HG02840 (cell line): ENCODE results near the gene ZNF282.

Source experiments
- ATAC-seq: cut with Tn5 transposase; IDR thresholded peaks from one replicate; pipeline ENCODE4 v1.9.1; 2021; ENCODE audit warnings: mild to moderate bottlenecking, moderate library complexity, moderate number of reproducible peaks; ENCODE audit not compliant: unreplicated experiment, low FRiP score

Gene ZNF282

GRCh38 chr7:149195180-149196150 is at the start of gene ZNF282:
Gene ZNF282 (plus strand): TSS chr7:149195546. CDS start chr7:149195590, 44 bp downstream.
- peak; percentile 84 for ATAC-seq

GRCh38 chr7:149147072-149147751 is 48.1 kb upstream of the ZNF282 start, which contains the start of gene ZNF398:
Gene ZNF398 (plus strand): TSS chr7:149147453. CDS start chr7:149147743, 290 bp downstream.
- peak; percentile 64 for ATAC-seq

GRCh38 chr7:149147752-149148653 is 47.3 kb upstream of the ZNF282 start:
- peak; percentile 29 for ATAC-seq

GRCh38 chr7:149150981-149151380 is 44.4 kb upstream of the ZNF282 start:
- ATAC-seq = no peak

GRCh38 chr7:149153346-149153745 is 42.0 kb upstream of the ZNF282 start:
- ATAC-seq = no peak

- ATAC-seq = no peak
Measured at GRCh38 chr7:149154056-149154455, 41.3 kb upstream of the ZNF282 start.

- no peak for ATAC-seq
Measured at GRCh38 chr7:149156898-149157297, 38.4 kb upstream of the ZNF282 start.

GRCh38 chr7:149161241-149161848 is 34.0 kb upstream of the ZNF282 start:
- no peak for ATAC-seq

GRCh38 chr7:149166142-149166541 is 29.2 kb upstream of the ZNF282 start:
- no peak for ATAC-seq

- no peak for ATAC-seq
Measured at GRCh38 chr7:149166630-149167352, 28.6 kb upstream of the ZNF282 start.

GRCh38 chr7:149171892-149172533 is 23.3 kb upstream of the ZNF282 start:
- no peak for ATAC-seq

- no peak for ATAC-seq
Measured at GRCh38 chr7:149172534-149172920, 22.8 kb upstream of the ZNF282 start.

- ATAC-seq = no peak
Measured at GRCh38 chr7:149175150-149175549, 20.2 kb upstream of the ZNF282 start.

GRCh38 chr7:149179241-149179640 is 16.1 kb upstream of the ZNF282 start:
- ATAC-seq = no peak

GRCh38 chr7:149180722-149181449 is 14.5 kb upstream of the ZNF282 start:
- ATAC-seq = no peak

GRCh38 chr7:149181450-149181790 is 13.9 kb upstream of the ZNF282 start:
- ATAC-seq = no peak

- ATAC-seq = no peak
Measured at GRCh38 chr7:149184274-149184673, 11.1 kb upstream of the ZNF282 start.

- ATAC-seq = no peak
Measured at GRCh38 chr7:149188213-149188612, 7.1 kb upstream of the ZNF282 start.
